IPS-NIHi11 (cell line): ENCODE measurements around the gene RPGRIP1L.

Experiments used
- DNase-seq: peaks from one replicate; pipeline ENCODE4 v3.0.0; 2012; ENCODE audit warnings: mixed read lengths, low spot score

RPGRIP1L gene

DNA sequence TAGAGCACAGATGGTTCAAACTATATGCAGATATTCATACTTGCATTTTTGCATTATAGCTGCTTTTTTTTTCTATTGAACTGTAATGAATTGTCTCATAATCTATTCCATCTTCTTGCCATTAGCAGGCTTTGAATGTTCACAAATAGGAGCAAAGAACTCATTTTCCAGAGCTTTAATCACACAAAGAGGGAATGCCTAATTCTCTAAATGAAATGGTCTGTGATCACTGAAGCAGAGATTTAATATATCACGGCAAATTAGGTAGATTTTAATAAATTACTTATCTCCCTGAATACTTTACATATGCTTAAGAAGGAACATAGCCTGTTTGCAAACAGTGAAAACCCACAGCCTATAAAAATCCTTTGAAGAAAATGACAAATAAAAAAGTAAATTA is 103.0 kb downstream of the RPGRIP1L start:
- DNase-seq, result no peak

DNA sequence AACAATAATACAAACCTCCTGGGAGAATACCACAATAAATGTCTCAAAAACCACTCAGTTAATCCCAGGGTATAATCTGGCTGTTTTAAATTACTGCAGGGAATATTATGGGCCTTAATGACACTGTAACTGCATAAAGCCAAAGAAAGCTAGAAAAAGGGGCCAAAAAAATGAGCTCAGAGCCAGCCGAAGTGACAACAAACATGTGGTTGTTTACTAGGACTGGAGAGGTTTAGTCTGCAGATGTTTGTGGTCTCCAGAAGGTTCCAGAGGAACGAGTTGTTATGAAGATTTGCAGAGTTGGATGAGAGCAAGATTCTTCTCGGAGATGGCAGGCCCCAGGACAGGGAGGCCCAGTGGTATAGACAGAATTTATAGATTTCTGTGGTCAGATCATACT is 103.5 kb downstream of the RPGRIP1L start:
- DNase-seq, result no peak

DNA sequence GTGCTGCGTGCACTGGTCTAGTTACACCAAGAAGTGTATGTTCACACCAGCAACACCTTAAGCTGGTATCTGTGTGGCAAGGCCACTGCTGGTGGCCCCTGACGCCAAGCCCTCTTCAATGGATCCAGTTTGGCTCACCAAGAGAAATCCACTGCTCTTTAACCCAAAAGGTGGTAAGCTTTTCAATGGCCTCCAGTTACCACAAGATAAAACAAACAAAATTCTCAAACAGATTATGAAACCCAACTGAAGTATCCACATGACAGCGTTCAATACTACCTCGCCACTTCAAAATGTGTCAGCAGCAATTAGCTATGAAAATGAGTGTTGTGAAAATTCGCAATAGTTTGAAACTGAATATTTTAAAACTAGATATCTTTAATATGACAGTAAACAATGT is 104.1 kb downstream of the RPGRIP1L start:
- no peak for DNase-seq

DNA sequence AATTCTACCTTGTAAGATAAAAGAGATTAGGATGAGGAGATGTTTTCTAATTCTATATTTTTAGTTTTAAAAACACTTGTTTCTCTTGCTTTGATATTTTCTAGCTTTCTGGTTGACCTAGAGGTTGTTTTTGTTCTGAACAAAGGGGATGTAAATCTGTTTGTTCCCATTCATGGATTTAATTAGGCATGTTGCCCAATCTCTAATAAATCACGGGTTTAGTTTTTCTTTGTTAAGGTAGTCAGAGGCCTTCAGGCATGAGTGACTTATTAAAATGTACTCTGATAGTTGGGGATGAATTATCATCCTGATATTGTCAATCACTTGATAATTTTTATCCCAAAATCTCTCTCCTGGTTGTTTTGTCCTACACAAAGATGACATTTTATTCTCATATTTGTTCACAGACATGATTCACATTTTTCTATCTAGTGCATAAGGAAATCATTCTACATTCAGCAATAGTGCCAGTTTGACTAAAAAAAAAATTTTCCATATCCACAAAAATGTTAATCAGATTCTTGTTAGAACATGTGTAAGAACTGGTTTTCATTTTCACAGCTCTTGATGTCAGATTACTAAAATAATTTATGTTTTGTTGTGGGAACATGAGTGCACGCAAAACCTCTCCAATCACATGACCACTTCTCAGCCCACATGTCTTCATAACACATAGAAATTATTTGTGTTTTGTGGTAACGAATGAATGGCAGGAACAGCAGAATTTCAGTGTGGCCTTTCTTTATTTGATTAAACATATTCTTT is 105.0 kb downstream of the RPGRIP1L start:
- DNase-seq, result no peak

DNA sequence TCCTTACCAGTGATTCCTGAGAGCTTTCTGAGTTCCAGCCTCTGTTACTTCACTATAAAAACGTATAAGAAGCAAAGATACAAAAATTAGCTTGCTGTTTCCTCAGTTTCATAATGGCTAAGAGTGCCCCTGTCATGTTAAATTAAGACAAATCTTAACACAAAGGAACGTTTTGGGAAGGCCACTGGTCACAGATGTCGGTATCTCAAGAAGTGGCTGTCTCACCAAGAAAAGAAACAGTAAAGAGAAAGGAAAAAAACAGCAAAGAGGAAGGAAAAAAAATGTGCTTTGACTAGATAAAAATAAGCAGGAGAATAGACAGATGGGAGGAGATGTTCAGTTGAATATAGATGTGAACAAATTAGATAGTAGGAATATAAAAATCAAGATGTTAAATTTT is 105.9 kb downstream of the RPGRIP1L start:
- no peak for DNase-seq

DNA sequence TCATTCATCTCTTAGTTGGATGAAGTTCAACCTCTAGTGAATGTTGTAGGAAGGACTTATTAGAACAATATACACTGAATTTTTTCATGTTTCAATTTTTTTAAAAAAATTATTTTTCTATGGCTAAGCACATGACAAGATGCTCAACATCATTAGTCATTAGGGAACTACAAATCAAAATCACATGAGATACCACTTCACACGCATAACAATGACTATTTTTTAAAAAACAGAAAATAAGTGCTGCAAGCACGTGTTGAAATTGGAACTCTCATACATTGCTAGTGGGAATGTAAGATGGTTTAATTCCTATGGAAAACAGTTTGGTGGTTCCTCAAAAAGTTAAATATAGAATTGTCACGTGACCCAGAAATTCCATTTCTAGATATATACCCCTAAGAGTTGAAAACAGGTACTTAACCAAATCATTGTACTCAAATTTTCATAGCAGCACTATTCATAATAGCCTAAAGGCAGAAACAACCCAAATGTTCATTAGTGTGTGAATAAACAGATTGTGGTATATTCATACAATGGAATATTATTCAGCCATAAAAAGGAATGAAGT is 115.5 kb downstream of the RPGRIP1L start:
- DNase-seq, result no peak

DNA sequence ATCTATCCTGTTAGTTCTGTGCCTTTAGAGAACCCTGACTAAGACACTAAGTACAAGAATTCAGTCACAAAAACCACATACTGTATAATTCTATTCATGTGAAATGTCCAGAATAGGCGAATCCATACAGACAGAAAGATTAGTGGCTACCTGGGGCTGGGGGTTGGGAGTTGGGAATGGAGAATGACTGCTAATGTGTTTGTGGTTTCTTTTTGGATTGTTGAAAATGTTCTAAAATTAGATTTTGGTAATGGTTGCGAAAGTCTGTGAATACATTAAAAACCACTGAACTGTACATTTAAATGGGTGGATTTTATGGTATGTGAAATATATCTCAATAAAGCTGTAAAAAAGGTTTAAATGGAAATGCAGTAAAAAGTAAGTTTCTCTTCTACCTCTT is 120.3 kb downstream of the RPGRIP1L start:
- no peak for DNase-seq

DNA sequence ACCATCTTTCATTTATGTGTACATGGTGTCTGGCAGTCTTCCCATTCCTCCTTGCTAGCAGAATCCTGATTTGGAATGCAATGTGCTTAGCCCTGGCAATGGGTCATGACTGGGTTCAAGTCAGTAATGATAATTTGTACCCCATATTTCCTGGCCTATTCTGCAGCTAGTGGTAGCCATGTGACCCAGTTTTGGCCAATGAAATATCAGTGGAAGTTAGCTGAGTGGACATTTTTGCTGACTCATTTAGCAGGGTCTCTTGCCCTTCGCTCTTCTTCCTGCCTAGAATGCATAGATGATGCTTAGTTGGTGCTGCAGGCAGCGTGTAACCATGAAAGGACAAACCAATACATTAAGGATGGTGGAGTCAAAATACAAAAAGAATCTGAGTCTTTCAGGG is 121.9 kb downstream of the RPGRIP1L start:
- DNase-seq, result no peak

DNA sequence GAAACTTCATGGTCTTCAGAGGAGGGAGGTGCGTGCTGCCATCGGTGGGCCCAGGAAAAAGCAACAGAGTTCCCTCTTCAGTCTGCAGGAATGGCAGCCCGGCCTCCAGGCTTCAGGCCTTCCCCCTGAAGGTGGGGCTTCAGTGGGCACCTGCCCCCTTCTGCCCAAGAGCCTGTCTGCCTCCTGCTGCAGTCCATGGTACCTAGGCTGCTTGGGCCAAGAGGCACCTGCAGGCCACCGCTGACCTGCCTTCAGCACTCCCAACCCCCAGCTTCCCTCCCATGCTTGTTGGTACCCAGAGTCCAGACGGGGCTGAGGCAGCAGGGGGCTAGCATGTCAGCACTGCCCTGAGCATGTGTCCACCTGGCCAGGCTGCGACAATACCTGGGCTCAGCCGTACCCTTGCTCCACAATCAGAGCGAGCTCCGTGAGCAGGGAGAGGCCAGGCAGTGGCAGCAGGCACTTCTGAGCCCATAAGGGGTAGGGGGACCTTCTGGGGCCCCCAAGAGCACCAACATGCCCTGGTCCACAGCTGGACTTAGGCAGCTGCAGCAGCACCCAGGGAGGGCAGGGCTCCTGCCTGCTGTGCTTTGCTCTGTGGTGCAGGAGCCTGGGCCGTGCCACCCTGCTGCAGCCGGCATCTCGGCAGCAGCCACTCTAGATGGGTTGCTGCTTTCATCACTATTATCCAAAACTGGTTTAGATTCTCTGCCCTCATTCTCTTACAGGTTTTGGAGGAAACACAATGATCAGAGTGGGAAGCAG is 123.4 kb downstream of the RPGRIP1L start:
- no peak for DNase-seq

DNA sequence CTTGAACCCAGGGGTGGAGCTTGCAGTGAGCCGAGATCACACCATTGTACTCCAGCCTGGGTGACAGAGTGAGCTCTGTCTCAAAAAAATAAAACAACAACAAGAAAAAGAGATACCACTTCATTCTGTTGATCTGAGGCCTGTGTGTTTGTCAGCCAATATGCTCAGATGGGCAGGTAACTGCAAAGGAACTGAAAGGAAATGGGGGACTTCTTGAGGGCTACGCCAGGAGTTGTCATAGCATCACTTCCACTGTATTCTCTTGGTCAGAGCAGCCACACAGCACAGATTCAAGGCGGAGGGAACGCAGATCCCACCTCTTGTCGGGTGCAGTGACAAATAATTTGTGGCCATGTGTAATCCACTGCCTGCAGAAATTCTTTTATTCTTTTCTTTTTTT is 126.8 kb downstream of the RPGRIP1L start:
- no peak for DNase-seq

DNA sequence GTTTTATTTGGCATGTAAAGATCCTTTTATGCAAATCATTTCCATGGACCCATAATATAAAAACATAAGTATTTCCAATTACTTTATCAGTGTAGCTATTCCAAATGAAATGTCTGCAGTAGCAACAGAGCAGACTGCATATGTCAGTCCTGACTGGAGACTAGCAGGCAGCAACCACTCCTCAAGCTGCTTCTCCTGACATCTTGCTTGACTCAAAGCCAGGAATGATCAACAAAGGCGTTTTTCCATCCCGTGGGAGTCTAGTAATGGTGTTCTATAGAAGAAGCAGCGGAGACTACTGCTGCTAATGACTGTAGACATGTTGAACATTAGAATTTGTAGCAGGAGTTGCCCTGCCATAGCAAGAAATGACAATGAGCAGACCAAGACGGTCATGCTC is 127.4 kb downstream of the RPGRIP1L start:
- no peak for DNase-seq

DNA sequence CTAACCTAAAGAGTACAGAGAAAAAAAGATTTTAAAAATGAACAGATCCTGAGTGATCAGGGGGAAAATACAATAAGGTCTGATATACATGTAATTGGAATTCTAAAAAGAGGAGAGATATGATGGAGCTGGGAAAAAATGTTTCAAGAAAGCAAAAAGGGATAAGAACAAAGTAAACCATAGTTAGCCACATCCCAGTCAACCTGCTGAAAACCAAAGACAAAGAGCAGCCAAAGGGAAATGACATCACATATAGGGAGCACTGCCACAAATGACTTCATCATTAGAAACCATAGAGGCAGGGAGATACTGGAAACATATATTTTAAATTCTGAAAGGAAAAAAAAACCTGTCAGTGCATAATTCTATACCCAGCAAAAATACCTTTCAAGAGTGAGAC is 131.9 kb downstream of the RPGRIP1L start:
- DNase-seq, result no peak

DNA sequence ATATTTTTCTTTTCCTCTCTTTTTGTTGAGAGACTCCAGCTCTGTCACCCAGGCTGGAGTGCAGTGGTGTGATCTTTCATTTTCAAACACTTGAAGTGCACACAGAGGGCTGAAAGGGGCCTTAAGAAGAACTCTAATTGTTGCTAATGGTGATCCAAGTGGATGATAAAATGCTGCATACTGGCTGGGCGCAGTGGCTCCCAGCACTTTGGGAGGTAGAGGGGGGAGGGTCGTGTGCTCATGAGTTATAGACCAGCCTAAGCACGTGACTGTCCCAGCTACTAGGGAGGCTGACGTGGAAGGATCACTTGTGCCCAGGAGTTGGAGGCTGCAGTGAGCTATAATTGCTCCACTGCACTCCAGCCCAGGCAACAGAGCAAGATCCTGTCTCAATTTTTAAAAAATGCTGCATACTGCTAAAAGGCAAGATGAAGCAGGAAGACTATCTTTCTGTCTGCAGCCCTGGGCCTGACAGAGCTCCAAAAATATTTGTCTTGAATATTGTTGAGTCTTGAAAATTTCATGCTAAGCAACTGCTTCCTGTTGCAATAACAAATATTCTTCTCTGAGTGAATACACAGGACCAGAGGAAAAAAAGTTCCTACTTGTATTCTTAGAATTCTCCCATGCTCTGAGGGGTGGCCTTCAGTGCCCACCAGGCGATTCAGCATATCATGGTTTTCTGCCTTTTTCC is 137.0 kb downstream of the RPGRIP1L start:
- DNase-seq, result no peak

DNA sequence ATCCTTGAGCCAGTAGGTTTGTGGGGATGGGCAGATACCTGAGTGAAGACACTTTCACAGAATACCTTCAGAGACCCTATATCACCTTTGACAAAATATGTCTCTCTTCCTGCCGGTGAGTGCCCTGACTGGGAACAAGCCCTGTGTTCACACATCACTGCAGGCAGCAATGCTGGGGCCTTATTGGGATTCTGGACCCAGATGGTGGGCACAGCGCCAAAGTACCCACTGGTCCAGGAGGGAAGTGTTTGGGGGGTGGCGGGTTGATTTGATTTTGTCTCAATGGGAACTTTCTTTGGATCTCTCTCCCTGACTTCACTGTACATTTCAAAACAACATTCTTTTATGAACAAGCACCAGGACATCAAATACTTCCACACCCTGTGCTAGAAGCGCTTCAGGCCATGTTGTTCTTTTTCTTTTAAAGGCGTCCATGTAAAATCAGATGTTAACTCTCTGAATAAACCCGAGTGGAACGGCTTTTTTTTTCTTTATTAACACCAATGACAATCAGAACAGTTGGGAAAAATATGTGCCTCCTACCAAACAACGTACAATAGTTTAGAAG is 138.3 kb downstream of the RPGRIP1L start:
- DNase-seq, result no peak

DNA sequence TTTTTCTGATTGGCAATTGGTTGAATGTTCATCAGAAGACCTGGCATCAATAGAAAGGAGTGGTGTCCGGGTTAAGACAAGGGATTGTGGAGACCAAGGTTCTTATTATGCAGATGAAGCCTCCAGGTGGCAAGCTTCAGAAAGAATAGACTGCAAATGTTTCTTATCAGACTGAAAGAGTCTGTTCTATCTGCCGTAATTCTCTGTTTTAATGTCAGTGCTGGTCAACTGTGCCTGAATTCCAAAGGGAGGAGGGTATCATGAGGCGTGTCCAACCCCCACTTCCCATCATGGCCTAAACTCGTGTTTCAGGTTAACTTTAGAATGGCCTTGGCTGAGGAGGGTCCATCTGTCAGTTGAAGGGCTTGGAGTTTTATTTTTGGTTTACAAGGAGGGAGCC is 140.2 kb downstream of the RPGRIP1L start:
- DNase-seq, result no peak

DNA sequence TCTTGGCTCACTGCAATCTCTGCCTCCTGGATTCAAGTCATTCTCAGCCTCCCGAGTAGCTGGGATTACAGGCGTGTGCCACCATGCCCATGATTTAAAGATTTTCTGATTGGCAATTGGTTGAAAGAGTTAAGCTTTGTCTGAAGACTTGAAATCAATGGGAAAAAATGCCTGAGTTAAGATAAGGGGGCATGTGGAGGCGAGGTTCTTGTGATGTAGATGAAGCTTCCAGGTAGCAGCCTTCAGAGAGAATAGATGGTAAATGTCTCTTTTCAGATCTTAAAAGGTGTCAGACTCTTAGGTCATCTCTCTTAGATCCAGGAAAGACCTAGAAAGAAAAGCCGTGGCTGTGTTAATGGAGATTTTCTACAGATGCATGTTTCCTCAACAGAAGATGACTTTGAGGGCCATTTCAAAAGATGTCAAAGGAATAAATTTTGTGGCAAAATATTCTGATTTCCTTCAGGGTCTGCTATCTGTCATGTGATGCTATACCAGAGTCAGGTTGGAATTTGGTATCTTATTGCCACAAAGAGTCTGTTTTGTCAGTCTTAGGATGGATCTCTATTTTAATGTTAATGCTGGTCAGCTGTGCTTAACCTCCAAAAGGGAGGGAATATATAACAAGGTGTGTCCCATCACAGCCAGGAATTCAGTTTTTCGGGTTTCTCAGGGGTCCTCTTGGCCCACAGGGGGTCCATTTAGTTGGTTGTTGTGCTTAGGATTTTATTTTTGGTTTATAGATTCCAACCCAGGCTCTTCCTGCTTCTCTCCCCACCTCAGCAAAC is 142.4 kb downstream of the RPGRIP1L start:
- peak; percentile 46 for DNase-seq

DNA sequence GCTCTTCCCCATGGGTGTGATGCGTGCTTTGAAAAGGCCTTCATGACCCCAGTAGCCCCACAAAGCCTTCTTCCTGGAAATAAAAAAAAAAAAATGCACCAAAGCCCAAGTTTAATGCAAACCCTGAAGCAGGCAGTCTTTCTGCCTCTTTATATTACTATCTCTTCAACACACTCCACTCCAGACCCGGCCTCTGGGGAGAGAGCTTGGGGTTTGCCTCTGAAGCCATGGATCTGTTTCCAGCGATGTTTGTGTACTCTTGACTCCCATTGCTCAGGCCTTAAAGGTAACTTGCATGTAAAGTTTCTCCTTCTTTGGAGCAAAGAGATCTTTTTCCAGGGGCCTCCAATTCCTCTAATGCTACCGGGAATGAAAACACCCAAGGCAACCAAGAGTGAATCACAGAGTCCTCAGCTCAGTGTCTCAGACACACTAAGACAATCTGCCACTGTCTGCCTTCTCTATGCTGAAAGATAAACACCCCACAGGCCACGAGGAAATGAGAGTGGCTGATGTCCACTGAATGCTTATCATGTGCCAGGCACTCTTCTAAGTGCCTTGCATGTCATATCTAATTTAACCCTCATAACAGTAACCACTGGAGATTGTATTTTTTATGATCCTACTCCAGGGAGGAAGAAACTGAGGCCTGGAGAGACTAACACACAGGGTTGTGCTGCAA is 144.2 kb downstream of the RPGRIP1L start:
- no peak for DNase-seq

DNA sequence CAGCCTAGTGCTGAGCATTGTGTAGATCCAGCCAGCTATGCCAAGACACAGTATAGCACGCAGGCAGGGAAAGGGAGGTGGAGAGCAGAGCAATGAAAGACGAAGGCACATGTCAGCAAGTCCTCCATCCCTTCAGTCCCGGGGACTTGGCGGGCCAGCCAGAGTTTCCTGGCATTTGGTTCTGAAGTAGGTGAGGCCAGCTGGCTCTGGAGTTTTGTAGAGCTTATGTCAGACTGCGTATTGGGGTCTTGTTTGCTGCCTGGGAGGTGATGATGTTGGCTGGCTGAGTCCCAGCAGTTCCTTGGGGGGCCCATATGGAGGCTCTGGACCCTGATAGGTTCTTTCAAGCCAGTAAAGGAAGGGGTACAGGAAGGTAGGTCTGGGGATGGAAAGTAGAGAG is 144.9 kb downstream of the RPGRIP1L start:
- DNase-seq, result no peak

DNA sequence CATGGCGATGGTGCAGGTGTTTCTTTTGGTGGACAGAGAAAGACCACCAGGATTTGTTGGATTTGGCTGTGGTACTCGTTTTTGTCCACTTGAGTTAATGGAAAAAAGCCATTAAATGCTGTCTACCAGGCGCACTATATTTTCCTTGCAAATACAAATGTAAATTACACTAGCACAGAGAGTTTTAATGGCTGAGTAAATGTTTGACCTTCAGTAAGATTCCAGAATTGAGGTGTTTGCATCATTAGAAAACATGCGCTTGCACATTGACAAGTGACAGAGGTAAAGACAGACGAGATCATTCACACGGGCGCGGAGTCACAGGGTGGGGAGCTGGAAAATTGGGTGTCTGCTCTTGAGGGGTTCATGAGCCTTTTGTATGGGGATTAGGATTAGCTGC is 147.1 kb downstream of the RPGRIP1L start:
- no peak for DNase-seq

DNA sequence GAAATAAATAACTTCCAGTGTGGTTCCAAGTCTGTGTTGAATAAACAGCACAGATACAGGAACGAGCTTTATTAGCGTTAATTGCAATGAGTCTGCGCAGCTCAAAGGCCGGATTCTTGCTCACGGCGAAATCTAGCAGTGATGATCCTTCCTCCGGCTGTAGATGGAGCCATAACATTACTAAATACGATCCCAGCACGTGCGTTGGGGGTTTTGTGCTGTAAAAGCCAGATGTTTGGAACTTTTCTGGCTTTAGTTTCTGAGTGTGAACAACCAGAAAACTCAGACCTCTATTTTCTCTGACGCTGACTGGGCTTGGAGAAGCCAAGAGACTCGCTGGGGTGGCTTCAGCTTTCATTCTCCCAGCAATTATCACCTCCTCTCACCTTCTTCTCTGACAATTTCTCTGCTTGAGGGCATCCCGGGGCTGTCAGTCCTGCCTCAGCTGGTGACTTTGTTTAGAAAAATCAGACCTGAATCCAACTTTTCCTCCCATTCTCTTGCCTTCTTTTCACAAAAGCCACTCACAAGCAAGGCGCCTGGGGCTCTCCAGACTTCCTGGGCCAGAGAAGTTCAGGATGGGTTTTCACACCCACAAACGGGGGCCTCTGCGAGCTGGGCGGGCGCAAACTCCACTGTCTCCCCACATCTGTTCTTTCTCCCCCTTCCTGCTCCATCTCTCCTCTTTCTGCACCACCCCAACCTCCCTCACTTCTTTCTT is 153.5 kb downstream of the RPGRIP1L start:
- DNase-seq, result peak; percentile 78
